H1 (cell line): Measurements from ENCODE around the gene KRTAP12-2. TPM values are rescaled to one million over a fixed set of nuclear protein-coding genes. Genes with fewer than 3 reads are reported as not detected.

Experiments used
- CBX8 ChIP-seq: fragments of 300-800, 300-1000 bp; sonication (generic); IDR thresholded peaks from 2 replicates; pipeline ENCODE4 v1.7.1; 2016; ENCODE audit warnings: low read depth, low read length, borderline replicate concordance
- NRF1 ChIP-seq: IDR thresholded peaks from 2 replicates; pipeline ENCODE4 v1.6.1; 2011; ENCODE audit warnings: mild to moderate bottlenecking, low read depth, low read length, improper control_type of control experiment
- RFX5 ChIP-seq: IDR thresholded peaks from 2 replicates; pipeline ENCODE4 v1.6.1; 2011; ENCODE audit warnings: low read depth, low read length, improper control_type of control experiment, borderline replicate concordance
- ZNF274 ChIP-seq: IDR thresholded peaks from 2 replicates; pipeline ENCODE4 v1.7.0; 2012; ENCODE audit warnings: low read length, borderline replicate concordance; ENCODE audit errors: extremely low read depth
- polyA plus RNA-seq, 7 experiments: library from polyadenylated mRNA; depleted of rRNA in 3 of 7; stranded (reverse) in 5 of 7; unstranded in 2 of 7; fragments of >200 nt in 5 of 7; fragments of 200-250 nt in 2 of 7; gene quantifications; 1 replicate in 5 of 7; 2 replicates in 1 of 7; 4 replicates in 1 of 7; pipeline versions ENCODE4 v1.2.1 to v1.2.3, GENCODE V29; 2011 to 2013; ENCODE audit warnings: missing spikeins in 2 of 7, mixed read lengths in 2 of 7
- total RNA-seq: library from RNA; stranded (reverse); fragmentation: NEBNext Ultra II Directional; extraction: Animal tissue kit (Norgen Biotek cat#: 25700); gene quantifications from 2 replicates; pipeline ENCODE4 v1.2.1, GENCODE V29; 2021

The KRTAP12-2 gene
- total and polyA plus RNA-seq, 2 of the 8 experiments (the other 6 are each of a cell fraction or from before 2014, with no cell fraction given) = 0.50 TPM; not detected in 1

- no peak for TF ChIP-seq ZNF274
- no peak for TF ChIP-seq NRF1
- TF ChIP-seq CBX8 = no peak
- no peak for TF ChIP-seq RFX5
Measured at GRCh38 chr21:44703731-44704635, 37.3 kb upstream of the KRTAP12-2 start (continued).
